ENCODE results near the gene UBTD2.
"Not testable (repeated sequence)": the region's sequence is repeated elsewhere in the genome, so short reads cannot be mapped to it uniquely, and the experiment has no call there.

Gene UBTD2

DNA sequence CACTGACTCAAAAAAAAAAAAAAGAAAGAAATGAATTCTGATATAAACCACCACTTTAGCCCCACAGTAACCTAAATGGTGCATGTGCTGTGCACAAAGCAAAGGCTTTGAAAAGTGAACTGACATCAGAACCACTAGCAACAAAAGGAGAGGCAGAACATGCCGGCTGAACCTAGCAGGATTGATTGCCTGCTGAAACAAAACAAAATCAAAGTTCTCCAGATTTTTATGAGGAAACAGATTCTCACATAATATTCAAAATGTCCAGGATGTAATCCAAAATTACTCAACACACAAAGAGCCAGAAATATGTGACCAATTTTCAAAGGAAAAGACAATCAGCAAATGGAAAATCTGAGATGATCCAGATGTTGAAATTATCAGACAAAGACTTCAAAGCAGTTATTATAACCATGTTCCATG lies 37.9 kb downstream of the UBTD2 start:
- peak; percentile 17 for DNase-seq

DNA sequence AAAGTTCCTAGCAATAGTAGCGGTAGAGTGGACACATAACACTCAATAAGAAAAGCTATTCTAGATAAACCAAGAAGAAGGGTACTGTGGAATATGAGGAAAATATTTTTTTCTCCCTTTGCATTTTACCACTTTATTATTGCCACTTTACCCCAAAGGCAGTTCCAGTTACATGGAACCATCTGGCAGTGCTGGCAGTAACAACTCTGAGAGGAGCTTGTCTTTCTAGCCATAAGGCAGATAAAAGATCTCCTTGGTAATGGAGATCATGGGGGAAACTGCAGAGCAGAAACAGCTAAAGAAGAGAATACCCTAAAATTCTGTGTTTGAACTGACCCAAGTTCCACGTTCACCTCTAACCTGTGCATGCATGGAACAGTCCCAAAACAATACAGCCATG lies 38.5 kb downstream of the UBTD2 start:
- no peak for DNase-seq

DNA sequence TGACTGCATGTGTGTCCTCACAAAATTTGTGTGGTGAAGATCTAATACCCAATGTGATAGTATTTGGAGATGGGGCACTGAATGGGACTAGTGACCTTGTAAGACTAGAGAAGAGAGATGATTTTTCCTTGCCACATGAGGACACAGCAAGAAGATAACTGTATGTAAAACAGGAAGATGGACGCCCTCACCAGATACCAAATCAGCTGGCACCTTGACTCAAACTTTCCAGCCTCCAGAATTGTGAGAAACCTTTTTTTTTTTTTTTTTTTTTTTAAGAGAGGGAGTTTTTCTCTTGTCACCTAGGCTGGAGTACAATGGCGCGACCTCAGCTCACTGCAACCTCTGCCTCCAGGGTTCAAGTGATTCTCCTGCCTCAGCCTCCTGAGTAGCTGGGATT lies 40.3 kb downstream of the UBTD2 start:
- DNase-seq, result no peak

DNA sequence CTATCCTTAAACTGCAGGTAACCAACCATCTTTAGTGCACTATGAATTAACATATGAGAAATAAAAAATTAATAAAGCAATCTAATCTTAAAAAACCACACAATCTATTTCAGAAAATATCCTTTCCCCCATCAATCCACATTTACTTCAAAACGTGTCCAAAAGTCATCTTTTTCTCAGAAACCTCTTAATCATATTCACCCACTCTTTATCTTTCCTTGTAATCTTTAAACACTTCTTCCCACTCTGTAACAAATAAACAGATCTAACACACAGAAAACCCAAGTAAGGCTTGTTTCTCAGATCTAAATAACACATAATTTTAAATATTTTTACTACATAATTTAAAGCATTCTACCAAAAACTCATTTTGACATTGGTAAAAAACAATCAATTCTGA lies 45.2 kb downstream of the UBTD2 start:
- DNase-seq, result no peak

DNA sequence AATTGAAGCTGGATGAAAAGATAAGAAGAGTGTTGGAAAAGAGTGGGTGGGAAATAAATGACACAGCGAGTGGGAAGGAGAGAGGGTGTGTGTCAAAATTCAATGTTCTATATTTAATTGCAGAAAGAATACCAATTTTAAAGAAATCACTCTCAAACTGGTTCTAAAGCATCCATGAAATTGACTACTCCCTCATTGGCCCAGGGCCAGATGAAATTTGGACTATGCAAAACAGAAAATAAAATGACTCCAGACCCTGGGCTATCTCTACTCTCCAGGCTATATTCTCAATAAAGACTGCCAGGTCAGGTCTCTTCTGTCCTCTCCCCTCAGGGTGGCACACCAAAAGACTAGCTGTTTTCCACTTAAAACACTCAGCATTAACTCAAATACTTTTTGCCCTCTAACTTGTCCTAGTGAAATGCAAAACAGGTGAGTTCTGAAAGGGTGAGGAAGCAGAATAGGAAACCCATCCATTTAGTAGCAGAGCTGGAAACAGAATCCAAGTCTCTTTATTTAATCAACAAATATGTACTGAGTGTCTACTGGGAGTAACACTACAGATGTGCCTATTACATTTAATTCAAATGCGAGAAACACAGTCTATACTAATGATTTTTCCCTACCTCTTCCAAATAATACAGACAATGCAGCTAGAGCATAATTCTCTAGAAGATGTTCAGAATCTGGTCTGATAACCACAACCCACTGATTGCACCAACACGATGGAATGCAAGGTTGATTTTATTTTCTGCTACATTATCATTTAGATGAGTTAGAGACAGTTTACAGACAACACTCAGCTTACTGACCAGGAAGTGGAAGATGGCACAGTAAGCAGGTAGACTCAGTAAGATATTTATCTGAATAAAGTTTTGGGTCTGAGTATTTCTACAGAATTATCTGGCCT lies 47.5 kb downstream of the UBTD2 start:
- no peak for DNase-seq

DNA sequence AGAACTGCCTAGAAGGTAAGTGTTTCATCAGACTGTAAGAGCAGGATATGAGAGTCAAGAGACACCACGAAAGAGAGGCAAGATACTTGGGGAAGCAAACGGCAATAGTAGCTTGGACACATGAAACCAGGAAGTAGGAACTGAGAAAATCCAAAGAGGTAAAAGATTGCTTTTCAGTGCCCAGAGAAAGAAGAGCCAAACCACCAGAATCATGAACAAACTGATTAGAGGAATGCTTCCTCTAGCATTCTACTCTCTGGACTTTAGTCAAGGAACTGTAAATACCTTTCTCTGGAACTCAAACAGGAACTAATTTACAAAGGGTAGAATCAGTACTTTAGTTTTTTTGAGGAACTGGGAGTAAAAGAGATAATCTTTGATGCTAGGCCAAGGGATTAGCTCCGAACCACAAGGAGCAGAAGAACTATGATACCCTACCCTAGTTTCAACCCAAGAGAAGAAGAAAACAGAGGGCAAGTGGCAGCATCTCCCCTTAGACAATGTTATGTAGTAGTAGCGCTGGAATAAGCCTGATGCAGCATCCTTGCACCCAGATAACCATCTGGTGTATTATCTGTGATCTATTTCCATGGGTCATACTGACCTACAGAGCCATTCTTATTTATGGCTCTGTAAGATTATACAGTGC lies 48.3 kb downstream of the UBTD2 start:
- no peak for DNase-seq

DNA sequence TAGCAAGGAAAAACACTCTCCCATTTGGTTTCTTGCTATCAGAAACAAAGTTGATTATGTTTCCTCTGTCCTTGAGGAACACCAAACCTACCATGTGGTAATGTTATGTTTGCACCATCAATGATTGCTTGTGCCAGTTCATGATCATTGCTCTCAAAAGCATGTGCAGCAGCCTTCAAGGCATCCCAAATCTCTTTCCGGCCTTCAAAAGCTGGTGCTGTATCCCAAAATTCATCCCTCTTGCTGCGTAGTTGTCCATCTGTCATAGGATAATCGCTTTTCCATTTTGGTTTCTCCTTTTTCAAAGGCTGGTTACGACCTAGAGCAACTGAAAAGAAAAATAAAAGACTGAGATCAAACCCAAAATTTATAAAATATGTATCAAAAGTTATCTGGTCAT lies 49.5 kb downstream of the UBTD2 start:
- no peak for DNase-seq

DNA sequence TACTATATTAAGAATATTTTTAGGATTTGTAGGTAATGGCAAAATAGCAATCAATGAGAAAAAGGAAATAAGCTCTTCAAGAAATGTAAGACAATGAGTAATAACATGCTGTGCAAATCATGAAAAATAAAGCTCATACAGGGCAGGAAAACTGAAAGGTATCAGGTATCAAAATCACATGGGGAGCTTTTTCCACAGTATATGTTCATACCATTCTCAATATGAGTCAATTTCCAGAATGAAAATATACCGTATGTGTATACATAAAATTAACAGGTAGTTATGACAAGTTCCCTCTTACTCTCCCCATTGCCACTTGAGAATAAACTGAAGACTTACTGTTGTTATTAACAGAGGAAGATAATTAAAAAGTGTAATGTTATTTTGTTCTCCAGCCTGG lies 53.7 kb downstream of the UBTD2 start:
- no peak for DNase-seq

DNA sequence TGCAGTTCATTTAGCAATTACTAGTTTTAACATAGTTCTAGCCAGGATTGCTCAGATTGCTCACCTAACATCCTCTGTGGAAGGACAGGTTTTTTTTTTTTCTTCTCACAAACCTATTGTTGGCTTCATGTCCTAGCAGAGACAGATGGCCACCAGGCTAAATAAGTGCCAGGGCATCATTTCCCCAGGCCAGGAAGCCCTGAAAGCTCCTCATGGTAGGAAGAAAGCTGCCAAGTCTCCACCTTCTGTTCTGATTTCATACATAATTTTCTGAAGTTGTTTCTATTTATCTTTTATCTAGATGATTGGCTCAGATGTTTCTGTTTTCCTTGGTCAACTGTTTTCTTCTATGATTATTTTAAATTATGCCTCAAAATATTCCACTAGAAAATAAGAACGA lies 58.6 kb downstream of the UBTD2 start:
- DNase-seq, result no peak

DNA sequence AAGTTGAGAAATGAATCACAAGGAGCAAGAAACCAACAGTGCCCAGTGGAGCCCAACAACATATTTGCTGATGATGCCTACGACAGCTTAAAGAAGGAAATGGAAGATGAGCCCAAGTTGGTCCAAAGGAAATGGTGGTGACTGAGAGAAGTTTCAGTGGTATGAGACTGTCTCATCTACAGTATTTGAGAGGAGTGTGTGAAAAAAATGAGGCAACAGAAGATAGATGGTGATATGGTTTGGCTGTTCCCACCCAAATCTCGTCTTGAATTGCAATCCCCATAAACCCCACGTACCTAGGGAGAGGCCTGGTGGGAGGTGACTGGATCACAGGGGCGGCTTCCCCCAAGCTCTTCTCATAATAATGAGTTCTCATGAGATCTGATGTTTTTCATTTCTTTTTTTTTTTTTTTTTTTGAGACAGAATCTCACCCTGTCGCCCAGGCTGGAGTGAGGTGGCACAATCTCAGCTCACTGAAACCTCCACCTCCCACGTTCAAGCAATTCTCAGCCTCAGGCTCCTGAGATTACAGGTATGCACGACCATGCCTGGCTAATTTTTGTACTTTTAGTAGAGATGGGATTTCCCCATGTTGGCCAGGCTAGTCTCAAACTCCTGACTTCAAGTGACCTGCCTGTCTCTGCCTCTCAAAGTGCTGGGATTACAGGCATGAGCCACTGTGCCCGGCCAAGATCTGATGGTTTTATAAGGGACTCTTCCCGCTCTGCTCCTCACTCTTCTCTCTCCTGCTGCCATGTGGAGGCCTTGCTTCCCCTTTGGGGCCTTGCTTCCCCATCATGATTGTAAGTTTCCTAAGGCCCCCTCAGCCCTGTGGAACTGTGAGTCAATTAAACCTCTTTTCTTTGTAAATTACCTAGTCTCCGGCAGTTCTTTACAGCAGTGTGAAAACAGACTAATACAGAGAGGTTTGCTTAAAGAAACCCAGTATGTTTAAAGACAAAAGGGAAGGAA lies 59.4 kb downstream of the UBTD2 start:
- DNase-seq, result no peak

DNA sequence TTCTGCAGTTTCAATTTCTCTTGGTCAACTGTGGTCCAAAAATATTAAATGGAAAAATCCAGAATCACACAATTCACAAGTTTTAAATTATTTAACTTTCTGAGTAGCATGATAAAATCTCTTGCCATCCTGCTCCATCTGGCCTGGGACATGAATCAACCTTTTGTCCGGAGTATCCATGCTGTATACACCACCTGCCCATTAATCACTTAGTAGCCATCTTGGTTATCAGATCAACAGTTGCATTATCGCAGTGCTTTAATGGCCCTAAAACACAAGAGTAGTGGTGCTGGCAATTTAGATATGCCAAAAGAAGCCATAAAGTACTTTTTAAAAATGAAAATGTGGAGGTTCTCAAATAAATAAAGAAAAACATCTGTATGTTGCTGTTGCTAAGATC lies 64.3 kb downstream of the UBTD2 start:
- no peak for DNase-seq

DNA sequence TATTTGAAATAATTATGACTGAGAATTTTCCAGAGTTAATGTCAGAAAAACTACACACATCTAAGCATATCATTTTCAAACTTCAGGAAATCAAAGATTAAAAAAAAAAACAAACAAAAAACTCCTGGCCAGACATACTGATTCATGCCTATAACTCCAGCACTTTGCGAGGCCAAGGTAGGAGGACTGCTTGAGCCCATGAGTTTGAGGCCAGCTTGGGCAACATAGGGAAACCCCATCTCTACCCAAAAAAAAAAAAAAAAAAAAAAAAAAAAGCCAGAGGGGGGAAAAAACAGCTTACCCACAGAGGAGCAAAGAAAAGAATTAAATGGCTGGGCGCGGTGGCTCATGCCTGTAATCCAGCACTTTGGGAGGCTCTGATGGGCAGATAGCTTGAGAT lies 67.2 kb downstream of the UBTD2 start:
- DNase-seq, result no peak

DNA sequence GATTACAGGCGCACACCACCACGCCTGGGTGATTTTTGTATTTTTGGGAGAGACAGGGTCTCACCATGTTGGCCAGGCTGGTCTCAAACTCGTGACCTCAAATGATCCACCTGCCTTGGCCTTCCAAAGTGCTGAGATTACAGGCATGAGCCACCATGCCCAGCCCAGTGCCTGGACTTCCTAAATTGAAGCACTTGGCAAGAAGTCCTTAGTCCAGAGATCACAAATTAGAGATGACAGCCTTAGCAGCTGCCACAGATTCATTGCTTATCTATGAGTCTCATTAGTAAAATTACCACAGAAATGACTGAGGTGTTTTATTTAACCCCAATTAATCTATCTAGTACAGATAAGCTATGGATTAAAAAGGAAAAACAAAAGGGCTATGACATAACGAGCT lies 70.4 kb downstream of the UBTD2 start:
- peak; percentile 16 for DNase-seq

DNA sequence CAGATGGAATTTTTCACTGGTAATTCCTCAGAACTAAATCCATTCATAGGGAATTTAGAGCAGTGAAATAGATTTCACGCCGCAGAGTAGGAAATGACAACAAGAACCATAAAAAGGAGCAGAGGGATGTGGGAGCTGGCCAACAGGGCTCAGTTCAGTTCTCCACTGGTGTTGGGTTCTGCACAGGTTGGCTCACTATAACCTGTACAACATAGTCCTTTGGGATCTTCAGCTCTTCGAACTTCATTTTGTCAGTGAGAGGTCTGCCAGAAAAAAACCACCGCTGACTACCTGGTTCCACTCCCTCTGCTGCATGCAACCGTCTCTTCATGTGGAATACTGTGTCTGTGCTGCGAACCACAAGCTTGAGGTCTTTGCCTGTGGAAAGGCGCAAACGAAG lies 71.9 kb downstream of the UBTD2 start:
- DNase-seq, result no peak

DNA sequence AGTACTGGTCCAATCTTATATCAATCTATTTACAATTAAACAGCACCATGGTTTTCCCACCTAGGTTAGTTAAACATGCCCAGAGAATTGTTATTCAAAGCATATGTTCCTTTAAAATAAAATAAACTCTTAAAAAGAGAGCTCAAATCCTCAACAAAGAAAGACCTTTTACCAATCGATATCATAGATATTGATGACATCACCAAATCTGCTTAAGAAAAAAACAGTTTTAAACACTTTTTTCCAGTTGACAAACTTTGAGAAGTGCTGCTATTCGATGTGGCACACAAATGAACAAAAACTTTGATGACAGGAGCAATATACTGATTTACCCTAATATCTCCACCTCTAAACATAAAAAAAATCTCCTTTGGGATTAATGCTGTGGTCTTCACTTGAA lies 73.8 kb downstream of the UBTD2 start:
- no peak for DNase-seq

DNA sequence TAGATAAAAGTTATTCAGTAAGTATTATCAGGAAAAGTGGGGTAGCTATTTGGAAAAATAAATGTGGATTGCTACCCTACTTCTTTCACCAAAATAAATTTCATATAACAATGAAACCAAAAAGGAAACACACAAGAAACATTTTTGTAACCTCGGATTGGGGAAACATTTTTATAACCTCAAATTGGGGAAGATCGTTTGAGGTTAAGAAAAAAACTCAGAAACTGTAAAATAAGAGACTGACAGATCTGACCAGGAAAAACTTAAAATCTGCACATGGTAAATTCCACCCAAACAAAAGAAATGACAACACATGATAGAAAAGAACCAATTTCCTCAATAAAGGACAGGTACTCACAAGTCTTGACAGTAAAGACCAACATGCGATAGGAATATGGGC lies 76.1 kb downstream of the UBTD2 start:
- no peak for DNase-seq

DNA sequence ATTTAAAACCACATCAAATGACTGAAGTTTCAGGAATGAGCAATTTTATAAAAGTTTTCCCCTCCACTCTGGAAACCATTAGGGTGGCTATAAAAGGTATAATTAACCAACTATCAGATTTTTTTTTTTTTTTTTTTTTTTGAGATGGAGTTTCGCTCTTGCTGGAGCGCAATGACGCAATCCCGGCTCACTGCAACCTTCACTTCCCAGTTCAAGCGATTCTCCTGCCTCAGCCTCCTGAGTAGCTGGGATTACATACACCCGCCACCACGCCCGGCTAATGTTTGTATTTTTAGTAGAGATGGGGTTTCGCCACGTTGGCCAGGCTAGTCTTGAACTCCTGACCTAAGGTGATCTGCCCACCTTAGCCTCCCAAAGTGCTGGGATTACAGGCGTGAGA lies 77.6 kb downstream of the UBTD2 start:
- DNase-seq, result not testable (repeated sequence)

DNA sequence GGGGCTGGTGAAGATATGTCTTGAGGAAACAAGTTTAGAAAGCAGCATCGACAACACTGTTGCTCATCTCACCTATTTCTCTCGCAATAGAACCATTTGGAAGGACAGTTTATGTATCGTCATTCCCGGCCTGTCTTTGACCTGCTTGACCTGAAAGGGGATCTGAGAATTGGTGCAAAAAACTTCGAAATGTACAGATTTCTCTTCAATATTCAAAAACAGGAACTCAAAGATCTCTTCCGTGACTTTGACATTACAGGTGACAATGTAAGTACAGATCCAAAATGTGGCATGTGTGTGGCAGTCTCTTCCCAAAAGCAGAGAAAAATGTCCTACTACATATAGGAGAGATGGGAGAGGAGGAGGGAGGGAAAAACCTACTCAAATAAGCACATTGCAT lies 83.1 kb downstream of the UBTD2 start:
- DNase-seq, result no peak

DNA sequence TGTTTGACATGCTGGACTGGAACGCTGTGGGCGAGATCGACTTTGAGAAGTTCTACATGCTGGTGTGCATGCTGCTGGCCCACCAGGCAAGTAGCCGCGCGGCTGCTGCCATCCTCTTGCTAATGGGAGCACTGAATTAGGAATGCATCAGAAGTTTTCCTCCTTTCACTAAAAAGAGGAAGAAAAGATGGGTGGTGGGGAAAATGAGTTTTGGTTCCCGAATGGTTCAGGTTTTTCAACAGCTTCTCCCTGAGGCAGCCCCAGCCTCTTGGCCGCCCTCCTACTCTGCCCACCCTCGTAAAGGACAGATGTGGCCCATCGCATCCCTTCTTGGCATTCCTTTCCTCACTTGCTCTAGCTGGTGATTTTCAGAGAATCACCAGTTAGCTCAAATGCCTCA lies 84.1 kb downstream of the UBTD2 start:
- DNase-seq, result no peak

DNA sequence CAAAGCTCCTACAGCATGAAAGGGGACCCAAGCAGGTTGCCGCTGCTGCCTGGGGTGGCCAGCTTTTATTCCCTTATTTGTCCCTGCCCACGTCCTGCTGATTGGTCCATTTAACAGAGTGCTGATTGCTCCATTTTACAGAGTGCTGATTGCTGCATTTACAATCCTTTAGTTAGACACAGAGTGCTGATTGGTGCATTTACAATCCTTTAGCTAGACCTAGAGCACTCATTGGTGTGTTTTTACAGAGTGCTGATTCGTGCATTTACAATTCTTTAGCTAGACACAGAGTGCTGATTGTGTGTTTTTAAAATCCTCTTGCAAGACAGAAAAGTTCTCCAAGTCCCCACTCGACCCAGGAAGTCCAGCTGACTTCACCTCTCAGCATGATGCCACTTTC lies 85.8 kb downstream of the UBTD2 start:
- not testable (repeated sequence) for DNase-seq

DNA sequence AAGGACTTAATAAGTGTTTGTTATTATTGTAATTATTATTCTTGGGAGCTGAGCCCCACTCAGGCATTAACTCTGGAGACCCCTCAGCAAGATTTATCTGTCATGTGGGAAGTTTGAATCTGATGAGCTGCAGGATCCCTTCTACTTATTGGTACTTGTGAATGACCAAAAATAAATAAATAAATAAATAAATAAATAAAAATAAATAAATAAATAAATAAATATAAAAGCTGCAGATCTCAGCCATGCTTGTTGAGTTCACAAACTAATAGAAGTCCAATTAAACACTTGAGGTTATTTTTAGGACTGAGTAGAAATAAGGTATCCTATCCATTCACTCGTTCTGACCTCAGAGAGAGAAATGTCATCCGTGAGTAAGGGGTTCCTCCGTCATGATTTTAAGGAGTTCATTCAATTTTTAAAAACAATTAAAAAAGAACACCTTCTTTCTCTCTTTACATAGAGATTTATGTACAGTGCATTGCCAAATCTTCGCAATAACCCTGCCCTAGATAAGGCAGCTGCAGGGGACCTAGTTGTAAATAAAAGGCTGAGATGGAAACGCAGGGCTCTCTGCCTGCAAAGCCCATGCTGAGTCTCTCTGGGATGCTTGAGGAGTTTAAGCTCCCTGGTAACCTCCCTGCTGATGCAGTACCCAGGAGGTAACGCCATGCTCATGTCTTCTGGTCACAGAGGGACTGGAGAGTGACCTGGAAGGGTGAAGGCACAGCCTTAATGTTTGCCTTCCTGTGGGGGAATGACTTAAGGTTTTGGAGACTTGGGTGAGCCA lies 88.4 kb downstream of the UBTD2 start:
- no peak for DNase-seq

DNA sequence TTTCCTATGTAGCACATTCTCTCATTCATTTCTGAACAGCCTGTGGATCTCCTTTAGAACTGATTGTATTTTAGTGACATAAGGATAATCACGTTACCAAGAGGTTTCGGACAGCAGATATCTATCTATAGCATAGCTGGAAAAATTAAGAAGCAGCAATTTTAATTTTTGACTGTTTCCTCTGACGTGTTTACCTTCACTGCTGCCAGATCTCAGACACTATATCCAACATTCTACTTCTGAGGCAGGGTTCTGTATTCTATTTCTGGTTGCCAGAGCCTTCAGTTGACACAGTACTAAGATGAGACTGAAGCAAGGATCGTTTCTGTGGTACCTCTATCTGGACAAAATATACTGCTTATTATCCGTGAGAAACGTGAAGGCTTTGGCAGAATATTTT lies 89.7 kb downstream of the UBTD2 start, which contains the start of gene EFCAB9:
EFCAB9 (plus strand) TSS at position 301 of the 400 bp plus-strand sequence; CDS start at position 302, 1 bp downstream.
- DNase-seq, result no peak

All from eye (tissue), 1 donor.